K562 (cell line): ENCODE data around the gene MYG1. TPM values are rescaled to one million over a fixed set of nuclear protein-coding genes. Genes with fewer than 3 reads are reported as not detected.

Source experiments
- ATAC-seq: fragments of 200-7000 bp; cut with Tn5 transposase; 3 replicates; pipeline ENCODE4 v1.9.1; 2020; ENCODE audit warnings: moderate library complexity
- BruUV-seq: library from RNA; stranded (reverse); fragments of 400-500 nt; replicated peaks from 2 replicates; lab custom pipeline; 2021; lab: Mats Ljungman, UMichigan
- CTCF ChIA-PET: fragments of 300-600 bp; formaldehyde crosslinking; extraction: SDS; loops from one replicate; lab custom pipeline; 2021; ENCODE audit warnings: low intra/inter-chr PET ratio; lab: Yijun Ruan, JAX
- POLR2A ChIA-PET: fragments of 300-600, 350-650 bp; sonication (Branson Sonifier 250); formaldehyde crosslinking; extraction: SDS; loops from one replicate; lab custom pipeline; 2021; ENCODE audit warnings: antibody characterized with exemption, inconsistent platforms; lab: Yijun Ruan, JAX
- DNase-seq, 4 experiments: peaks; one replicate each; pipeline versions ENCODE4 v3.0.0 to v3.0.0-alpha.2; 2011 to 2018; ENCODE audit warnings: low spot score in 3 of 4, mixed read lengths in 3 of 4; ENCODE audit errors: extremely low read depth in 1 of 4
- FAIRE-seq: peaks from 2 replicates; lab custom pipeline; 2011; peaks lifted over from hg19 to GRCh38; lab: Jason Lieb, UNC
- H2AFZ ChIP-seq: 2 replicates; pipeline ENCODE4 v1.6.0; 2011; ENCODE audit warnings: low read depth, low read length, control low read depth, inconsistent platforms
- H3K27ac ChIP-seq: fragments of 200-600 bp; 3 replicates; pipeline ENCODE4 v1.8.0; 2011; ENCODE audit warnings: low read depth, mild to moderate bottlenecking, control low read depth, inconsistent platforms, low read length, moderate library complexity, mixed read lengths; ENCODE audit errors: extremely low read depth
- H3K27me3 ChIP-seq, 2 experiments: fragments of 300-600 bp in 1 of 2; 2 replicates in 1 of 2; 3 replicates in 1 of 2; pipeline versions ENCODE4 v1.6.0 to v1.8.0; 2011; ENCODE audit warnings: inconsistent platforms in 2 of 2, low read length in 2 of 2, mild to moderate bottlenecking in 1 of 2, mixed read lengths in 1 of 2, moderate library complexity in 1 of 2; ENCODE audit not compliant: control insufficient read depth in 2 of 2, insufficient read depth in 2 of 2
- H3K36me3 ChIP-seq: fragments of 300-600 bp; 3 replicates; pipeline ENCODE4 v1.8.0; 2011; ENCODE audit warnings: mild to moderate bottlenecking, low read length, inconsistent platforms; ENCODE audit not compliant: control insufficient read depth, insufficient read depth
- H3K4me1 ChIP-seq, 2 experiments: fragments of 200-600 bp in 1 of 2; replicated peaks in 1 of 2; 2 replicates in 1 of 2; 3 replicates in 1 of 2; pipeline versions ENCODE4 v1.5.1 to v1.8.0; 2011; ENCODE audit warnings: inconsistent platforms in 2 of 2, low read length in 2 of 2, mild to moderate bottlenecking in 1 of 2, mixed read lengths in 1 of 2, moderate library complexity in 1 of 2; ENCODE audit not compliant: control insufficient read depth in 2 of 2, insufficient read depth in 2 of 2
- H3K4me2 ChIP-seq: 2 replicates; pipeline ENCODE4 v1.6.1; 2011; ENCODE audit warnings: low read length, control low read depth, inconsistent platforms, mixed read lengths; ENCODE audit not compliant: insufficient read depth
- H3K4me3 ChIP-seq: fragments of 200-600 bp; sonication (generic), shearing (Covaris generic); 2 replicates; pipeline ENCODE4 v1.5.1; 2016; ENCODE audit warnings: control low read depth, inconsistent platforms
- H3K79me2 ChIP-seq: fragments of 200-600 bp; 3 replicates; pipeline ENCODE4 v1.8.0; 2011; ENCODE audit warnings: low read length, inconsistent platforms; ENCODE audit not compliant: control insufficient read depth, insufficient read depth
- H3K9ac ChIP-seq, 2 experiments: 2 replicates each; pipeline versions ENCODE4 v1.6.0 to v1.6.1; 2011; ENCODE audit warnings: low read depth in 2 of 2, low read length in 2 of 2, control low read depth in 1 of 2, inconsistent platforms in 1 of 2, mild to moderate bottlenecking in 1 of 2, mixed read lengths in 1 of 2; ENCODE audit not compliant: insufficient read depth in 1 of 2
- H3K9me1 ChIP-seq: one replicate; pipeline ENCODE4 v1.6.0; 2011; ENCODE audit warnings: inconsistent platforms, mild to moderate bottlenecking, low read length, moderate library complexity; ENCODE audit not compliant: control insufficient read depth, insufficient read depth
- H3K9me3 ChIP-seq: replicated peaks from 2 replicates; pipeline ENCODE4 v1.5.1; 2011; ENCODE audit warnings: low read depth, low read length, inconsistent platforms; ENCODE audit not compliant: control insufficient read depth, insufficient read depth
- H4K20me1 ChIP-seq: replicated peaks from 2 replicates; pipeline ENCODE4 v1.6.1; 2011; ENCODE audit warnings: low read length, inconsistent platforms, mixed read lengths; ENCODE audit not compliant: control insufficient read depth, insufficient read depth
- CBFA2T2 ChIP-seq: fragments of 450-650 bp; conservative IDR thresholded peaks from 2 replicates; pipeline ENCODE4 v1.6.1; 2017; ENCODE audit warnings: mild to moderate bottlenecking
- CC2D1A ChIP-seq: fragments of 450-650 bp; IDR thresholded peaks from 2 replicates; pipeline ENCODE4 v1.6.1; 2017; ENCODE audit warnings: mild to moderate bottlenecking
- CHCHD3 ChIP-seq: fragments of 250-450 bp; sonication (Bioruptor Pico); IDR thresholded peaks from 2 replicates; pipeline ENCODE4 v2.1.2; 2022; ENCODE audit warnings: mild to moderate bottlenecking
- GABPA ChIP-seq: fragments of 200-800 bp; sonication (Bioruptor generic); conservative IDR thresholded peaks from 2 replicates; pipeline ENCODE4 v1.6.1; 2016; ENCODE audit warnings: low read depth, missing genetic modification characterization, missing compliant biosample characterization
- HDAC1 ChIP-seq, 2 experiments: fragments of 450-650 bp; IDR thresholded peaks; 2 replicates each; pipeline ENCODE4 v1.6.1; 2016 to 2017; ENCODE audit warnings: inconsistent platforms in 1 of 2, mild to moderate bottlenecking in 1 of 2, moderate library complexity in 1 of 2
- HES1 ChIP-seq: fragments of 450-650 bp; IDR thresholded peaks from 2 replicates; pipeline ENCODE4 v1.6.1; 2016; ENCODE audit warnings: low read depth, mild to moderate bottlenecking, moderate library complexity
- KHSRP ChIP-seq: fragments of 450-650 bp; IDR thresholded peaks from 2 replicates; pipeline ENCODE4 v1.6.1; 2017
- POLR2A ChIP-seq: fragments of 450-650 bp; conservative IDR thresholded peaks from 2 replicates; pipeline ENCODE4 v1.6.1; 2016
- PURB ChIP-seq: sonication (generic); formaldehyde crosslinking; IDR thresholded peaks from 2 replicates; pipeline ENCODE4 v1.9.0; 2021; ENCODE audit warnings: low read depth, mild to moderate bottlenecking, missing genetic modification reagents
- RCOR1 ChIP-seq, 2 experiments: IDR thresholded peaks; 2 replicates each; pipeline ENCODE4 v1.6.1; 2012; ENCODE audit warnings: low read depth in 2 of 2, low read length in 2 of 2, borderline replicate concordance in 1 of 2, improper control_type of control experiment in 1 of 2
- ZBTB7A ChIP-seq: IDR thresholded peaks from 2 replicates; pipeline ENCODE4 v1.6.1; 2011; ENCODE audit warnings: low read depth, mild to moderate bottlenecking, low read length, moderate library complexity, borderline replicate concordance; ENCODE audit not compliant: control insufficient read depth
- whole genome bisulfite sequencing: fragments of 100-300 bp; shearing (Covaris generic); methylation state at CpG from one replicate; pipeline ENCODE4 v1.1.6; 2016; ENCODE audit warnings: low coverage, mixed read lengths; ENCODE audit not compliant: insufficient coverage; ENCODE audit errors: missing lambda C conversion rate; 5-methylcytosine and 5-hydroxymethylcytosine counted together
- in situ Hi-C: fragments of 300-500 bp; cut with MboI; formaldehyde crosslinking; loops from 4 replicates; pipeline ENCODE4 v1.15.0; 2018; ENCODE audit warnings: inconsistent platforms, mixed read lengths
- intact Hi-C: fragments of 100-400 bp; cut with micrococcal nuclease; formaldehyde crosslinking; loops from 2 replicates; pipeline ENCODE4 v1.14.2; 2022
- polyA plus RNA-seq, 8 experiments: library from polyadenylated mRNA; depleted of rRNA in 4 of 8; stranded (reverse) in 5 of 8; unstranded in 3 of 8; fragments of >200 nt; fragmentation: Nextera tagmentation in 2 of 8; fragmentation: Illumina TruSeq in 1 of 8; extraction: Ambion mirVana in 2 of 8; extraction: Trizol in 1 of 8; gene quantifications; 2 replicates each; pipeline versions ENCODE4 v1.2.1 to v1.2.3, GENCODE V29; 2011 to 2014; ENCODE audit warnings: inconsistent platforms in 1 of 8, missing spikeins in 1 of 8
- total RNA-seq, 7 experiments: library from RNA; depleted of rRNA in 6 of 7; stranded (reverse); fragments of >200 nt in 6 of 7; fragmentation: Illumina TruSeq in 2 of 7; extraction: Trizol in 2 of 7; gene quantifications; 2 replicates each; pipeline versions ENCODE4 v1.2.1 to v1.2.3, GENCODE V29; 2011 to 2021; ENCODE audit warnings: low replicate concordance in 1 of 7
- TF ChIP-seq, protein P1 (sequence below), 2 experiments: fragments of 450-650 bp; formaldehyde crosslinking in 1 of 2; IDR thresholded peaks; 2 replicates each; pipeline versions ENCODE4 v1.4.0 to v1.6.1; 2014 to 2020; ENCODE audit warnings: mild to moderate bottlenecking in 2 of 2, borderline replicate concordance in 1 of 2, low read depth in 1 of 2

MYG1 gene
- total and polyA plus RNA-seq, 9 of the 15 experiments (the other 6 are each of a cell fraction or from before 2014, with no cell fraction given), result 0.45 to 5.6 (median 2.1) TPM

DNA sequence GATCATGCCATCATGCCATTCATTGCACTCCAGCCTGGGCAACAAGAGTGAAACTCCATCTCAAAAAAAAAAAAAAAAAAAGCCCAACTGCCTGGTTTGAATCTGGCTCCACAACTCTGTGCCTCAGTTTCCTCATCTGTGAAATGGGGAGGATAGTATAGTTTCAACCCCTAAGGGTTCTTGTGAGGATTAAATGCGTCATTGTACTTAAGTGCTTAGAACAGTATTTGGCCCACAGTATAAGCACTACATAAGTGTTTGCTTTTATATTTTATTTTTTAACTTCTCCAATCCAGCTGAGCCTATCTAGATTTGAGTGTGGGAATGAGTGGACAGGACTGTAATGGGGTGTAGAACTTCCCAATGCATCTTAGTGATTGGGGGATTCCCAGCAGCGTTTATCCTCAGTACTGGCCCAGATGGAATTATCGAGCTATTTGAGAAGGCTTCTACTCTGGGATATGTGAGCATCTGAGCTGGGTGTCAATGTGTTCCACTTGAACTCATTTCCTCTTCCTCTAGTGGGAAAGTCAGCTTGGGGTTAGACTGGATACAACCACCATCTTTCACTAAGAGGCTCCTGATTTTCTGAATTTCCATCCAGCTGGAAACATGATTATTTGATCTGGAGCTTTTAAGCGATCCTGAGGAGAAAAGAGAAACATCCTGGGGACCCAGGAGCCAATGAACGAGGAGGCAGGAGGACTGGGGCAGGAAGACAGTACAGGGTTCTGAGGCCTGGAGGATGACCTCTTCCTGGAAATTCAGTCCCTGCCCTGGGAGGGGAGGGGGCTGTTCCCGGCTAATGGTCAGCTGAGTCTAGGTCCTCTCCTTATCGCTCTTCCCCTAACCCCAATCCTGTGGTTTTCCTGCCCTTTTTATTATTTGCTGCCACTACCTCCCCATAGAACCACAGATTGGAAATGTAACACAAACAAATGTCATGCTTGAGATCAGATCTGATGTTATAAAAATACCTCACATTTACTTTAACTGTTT is 40.7 kb upstream of the MYG1 start:
- peak overlapping the region; percentile 74 for H2AFZ ChIP-seq
- FAIRE-seq, result peak; percentile 57
- peaks cover 5% of the 10 kb centered on the region; the same call in 1 of the 3 replicates for H3K79me2 ChIP-seq
- DNase-seq, result peak; percentile 41 to 64 (median 50)
- no peak overlapping the region for H3K4me3 ChIP-seq
- peaks cover 13 to 20% of the 10 kb centered on the region in 2 experiments; a peak in 4 of 5 replicates for H3K4me1 ChIP-seq
- in situ Hi-C loops (no loop called here), intact Hi-C loops (no loop called here)
- H3K9ac ChIP-seq, result peak overlapping the region; percentile 9 to 55; a peak in 2 of 4 replicates
- ChIA-PET POLR2A (interaction anchor here (0.5 to 1.7 kb wide), 3 partner anchors 9 to 1098 kb away, joined by 4 to 10 read pairs (median 4); partner anchors contain the start of gene ESPL1), CTCF (no interaction called here)
- no peaks in the 10 kb centered on the region for H4K20me1 ChIP-seq
- BruUV-seq, result no TSS peak
- no peaks in the 10 kb centered on the region for H3K9me3 ChIP-seq
- H3K9me1 ChIP-seq, result no peaks in the 10 kb centered on the region
- ATAC-seq, result peak; percentile 64
- peak overlapping the region; percentile 2; the same call in 1 of the 2 replicates for H3K4me2 ChIP-seq
- peak overlapping the region; percentile 31; the same call in 2 of the 3 replicates for H3K27ac ChIP-seq
- 35% methylated on average over 7 of the region's 7 CpGs for WGBS
- H3K36me3 ChIP-seq, result peaks cover 10% of the 10 kb centered on the region; the same call in 1 of the 3 replicates
- no peaks in the 10 kb centered on the region for H3K27me3 ChIP-seq
- TF ChIP-seq HDAC1 (IDR thresholded peaks at IDR 0.05), result 0 out of 4 replicates have a peak, but pooled peaks of 1 of the 2 experiments have one; percentile 32
- no peak for TF ChIP-seq GABPA (tag)
- no peak for TF ChIP-seq POLR2A
- peak; percentile 32; the same call in 1 of the 2 replicates for TF ChIP-seq ZBTB7A
- TF ChIP-seq RCOR1 (IDR thresholded peaks at IDR 0.05; ENCODE audit: borderline replicate concordance in 1 of 2, low read depth in 2 of 2, low read length in 2 of 2), result peak in 1 of 2 experiments; percentile 78; a peak in 2 of 4 replicates
- no peak for TF ChIP-seq CBFA2T2
- no peak for TF ChIP-seq KHSRP
- no peak for TF ChIP-seq PURB (CRISPR knock-in tag)
- TF ChIP-seq, protein P1, sequence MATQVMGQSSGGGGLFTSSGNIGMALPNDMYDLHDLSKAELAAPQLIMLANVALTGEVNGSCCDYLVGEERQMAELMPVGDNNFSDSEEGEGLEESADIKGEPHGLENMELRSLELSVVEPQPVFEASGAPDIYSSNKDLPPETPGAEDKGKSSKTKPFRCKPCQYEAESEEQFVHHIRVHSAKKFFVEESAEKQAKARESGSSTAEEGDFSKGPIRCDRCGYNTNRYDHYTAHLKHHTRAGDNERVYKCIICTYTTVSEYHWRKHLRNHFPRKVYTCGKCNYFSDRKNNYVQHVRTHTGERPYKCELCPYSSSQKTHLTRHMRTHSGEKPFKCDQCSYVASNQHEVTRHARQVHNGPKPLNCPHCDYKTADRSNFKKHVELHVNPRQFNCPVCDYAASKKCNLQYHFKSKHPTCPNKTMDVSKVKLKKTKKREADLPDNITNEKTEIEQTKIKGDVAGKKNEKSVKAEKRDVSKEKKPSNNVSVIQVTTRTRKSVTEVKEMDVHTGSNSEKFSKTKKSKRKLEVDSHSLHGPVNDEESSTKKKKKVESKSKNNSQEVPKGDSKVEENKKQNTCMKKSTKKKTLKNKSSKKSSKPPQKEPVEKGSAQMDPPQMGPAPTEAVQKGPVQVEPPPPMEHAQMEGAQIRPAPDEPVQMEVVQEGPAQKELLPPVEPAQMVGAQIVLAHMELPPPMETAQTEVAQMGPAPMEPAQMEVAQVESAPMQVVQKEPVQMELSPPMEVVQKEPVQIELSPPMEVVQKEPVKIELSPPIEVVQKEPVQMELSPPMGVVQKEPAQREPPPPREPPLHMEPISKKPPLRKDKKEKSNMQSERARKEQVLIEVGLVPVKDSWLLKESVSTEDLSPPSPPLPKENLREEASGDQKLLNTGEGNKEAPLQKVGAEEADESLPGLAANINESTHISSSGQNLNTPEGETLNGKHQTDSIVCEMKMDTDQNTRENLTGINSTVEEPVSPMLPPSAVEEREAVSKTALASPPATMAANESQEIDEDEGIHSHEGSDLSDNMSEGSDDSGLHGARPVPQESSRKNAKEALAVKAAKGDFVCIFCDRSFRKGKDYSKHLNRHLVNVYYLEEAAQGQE (IDR thresholded peaks at IDR 0.05; ENCODE audit: borderline replicate concordance), result no peak
- TF ChIP-seq, protein P1 (CRISPR knock-in tag; IDR thresholded peaks at IDR 0.05; ENCODE audit: low read depth), result no peak
- TF ChIP-seq HES1, result peak; percentile 37; the same call in 1 of the 2 replicates
- no peak for TF ChIP-seq CHCHD3 (CRISPR knock-in tag)
- no peak for TF ChIP-seq CC2D1A
